NCI-H128 (cell line): ENCODE data around the gene TRIO.
A peak's percentile ranks its signal among the peaks of the same experiment; 100 is the strongest.

Experiments
- DNase-seq: peaks from one replicate; lab custom pipeline; 2025; ENCODE audit not compliant: unreplicated experiment; lab: John Stamatoyannopoulos, UW

TRIO gene

GRCh38 chr5:14495301-14495700 lies 352.2 kb downstream of the TRIO start:
- DNase-seq, result no peak

- no peak for DNase-seq
These were observed 354.2 kb downstream of the TRIO start for GRCh38 chr5:14497311-14497710.

DNA sequence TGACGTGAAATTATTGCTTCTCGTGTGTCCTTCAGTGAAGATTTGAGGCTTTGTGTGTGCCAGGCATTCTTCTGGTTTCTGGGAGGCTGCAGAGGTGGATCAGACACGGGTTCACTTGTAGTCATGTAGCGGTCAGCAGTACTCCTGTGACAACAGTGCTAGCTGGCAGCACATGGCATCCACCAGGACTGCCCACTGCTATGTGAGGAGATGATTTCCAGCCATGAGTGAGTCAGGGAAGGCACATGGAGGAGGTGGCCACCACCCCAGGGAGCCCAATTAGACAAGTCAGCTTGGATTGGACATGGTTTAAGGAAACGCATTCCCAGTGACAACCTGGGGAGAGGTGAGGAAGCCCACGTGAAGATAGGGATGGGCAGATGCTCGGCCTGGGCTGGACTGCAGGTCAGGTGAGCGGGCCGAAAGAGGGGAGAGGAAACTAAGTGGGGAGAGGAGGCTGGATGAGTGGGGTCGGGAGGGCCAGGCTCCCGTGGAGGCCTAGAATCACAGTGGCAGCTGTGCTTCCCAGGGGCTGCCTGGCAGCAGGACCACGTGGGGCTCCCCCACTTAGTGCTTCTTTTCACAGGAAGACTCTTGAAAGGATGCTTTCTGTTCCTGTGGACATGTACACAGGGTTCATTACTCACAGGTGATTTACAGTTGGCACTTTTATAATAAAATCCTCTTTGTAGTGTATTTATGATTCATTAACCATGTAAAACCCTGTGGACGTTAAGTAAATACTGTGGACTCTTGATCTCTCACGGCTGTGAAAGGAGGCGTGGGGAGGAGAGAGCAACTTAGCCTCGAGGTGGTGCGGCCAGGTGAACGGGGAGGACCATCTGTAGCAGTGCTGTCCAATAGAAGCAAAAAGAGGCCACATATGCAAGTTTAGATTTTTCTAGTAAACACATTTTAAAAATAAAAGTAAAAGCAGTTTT lies 358.5 kb downstream of the TRIO start:
- peak; percentile 39 for DNase-seq

- DNase-seq, result no peak
These were observed 359.1 kb downstream of the TRIO start for GRCh38 chr5:14502294-14502690.

DNA sequence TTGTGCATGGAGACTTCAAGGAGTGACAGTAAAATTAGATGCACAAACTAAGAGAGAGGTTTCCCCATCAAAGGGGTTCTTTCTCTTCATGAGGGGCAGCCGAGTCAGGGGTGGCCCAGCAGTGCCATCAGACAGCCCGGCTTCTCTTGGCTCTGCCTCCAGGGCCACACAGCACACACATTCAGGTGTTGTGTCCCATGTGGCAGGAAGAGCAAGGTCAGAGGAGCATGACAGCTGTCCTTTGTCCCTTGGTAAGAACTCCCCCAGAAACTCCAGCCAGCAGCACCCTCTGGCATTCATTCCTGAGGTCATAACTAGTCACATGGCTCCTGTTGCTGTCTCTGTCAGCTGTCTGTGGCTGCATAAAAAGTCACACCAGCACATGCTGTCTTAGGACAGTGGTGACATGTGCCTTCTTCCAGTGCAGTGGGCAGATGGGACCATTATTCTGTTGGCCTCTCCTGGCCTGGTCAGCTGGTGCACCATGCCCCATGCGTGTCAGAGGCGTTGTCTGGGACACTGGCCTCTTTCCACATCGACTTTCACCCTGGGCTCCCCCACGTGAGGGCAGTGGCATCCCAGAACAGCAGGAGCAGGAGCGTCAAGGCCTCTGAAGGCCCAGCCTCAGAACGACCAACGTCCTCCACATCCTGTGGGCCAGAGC lies 360.0 kb downstream of the TRIO start:
- no peak for DNase-seq

DNA sequence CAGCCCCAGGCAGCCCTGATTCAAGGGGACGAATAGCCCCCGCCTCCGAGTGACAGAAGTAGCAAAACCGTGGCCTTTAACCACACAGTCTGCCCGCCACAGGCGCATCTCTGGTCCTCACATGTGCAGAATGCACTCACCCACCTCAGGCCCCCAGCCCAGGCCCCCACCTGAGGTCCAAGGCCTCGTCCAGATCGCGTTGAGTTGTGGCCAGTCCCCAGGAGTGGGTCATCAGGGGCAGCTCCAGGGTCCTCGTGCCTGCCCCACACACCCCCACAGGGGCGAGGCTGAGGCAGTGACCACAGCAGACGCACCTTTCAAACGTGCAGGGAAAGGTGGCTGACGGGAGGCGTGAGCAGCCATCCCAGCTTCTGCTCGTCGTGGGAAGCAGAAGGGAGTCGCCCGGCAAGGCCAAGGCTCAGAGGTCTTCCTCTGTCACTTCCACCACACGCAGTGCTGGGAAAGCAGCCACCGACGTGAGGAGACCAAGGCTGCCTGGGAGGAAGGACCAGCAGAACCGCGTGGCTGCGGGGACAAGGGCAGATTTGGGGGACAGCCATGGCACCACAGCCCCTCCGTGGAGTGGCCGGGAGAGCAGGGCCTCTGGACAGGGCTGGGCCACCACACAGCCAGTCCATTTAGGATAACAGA lies 360.7 kb downstream of the TRIO start:
- DNase-seq, result no peak

- DNase-seq, result no peak
These were observed 361.2 kb downstream of the TRIO start for GRCh38 chr5:14504332-14504727.

DNA sequence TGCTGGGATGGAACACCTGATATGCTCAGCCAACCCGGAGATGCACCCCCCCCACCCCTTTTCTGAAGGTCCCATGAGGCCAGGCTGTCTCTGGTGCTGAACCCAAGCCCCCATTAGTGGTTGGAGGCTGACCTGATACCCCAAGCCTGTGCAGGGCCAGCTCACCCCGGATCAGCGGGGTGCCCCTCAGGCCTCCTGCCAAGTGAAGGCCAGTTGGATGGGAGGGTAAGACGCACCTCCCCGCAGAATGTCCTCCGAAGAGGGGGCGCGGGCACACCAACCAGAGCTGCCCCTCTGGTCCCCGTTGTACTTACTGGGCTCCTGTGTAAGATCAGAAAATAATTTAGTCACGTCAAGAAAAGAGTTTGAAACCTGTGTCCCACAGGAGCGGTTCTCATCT lies 361.7 kb downstream of the TRIO start:
- DNase-seq, result no peak

DNA sequence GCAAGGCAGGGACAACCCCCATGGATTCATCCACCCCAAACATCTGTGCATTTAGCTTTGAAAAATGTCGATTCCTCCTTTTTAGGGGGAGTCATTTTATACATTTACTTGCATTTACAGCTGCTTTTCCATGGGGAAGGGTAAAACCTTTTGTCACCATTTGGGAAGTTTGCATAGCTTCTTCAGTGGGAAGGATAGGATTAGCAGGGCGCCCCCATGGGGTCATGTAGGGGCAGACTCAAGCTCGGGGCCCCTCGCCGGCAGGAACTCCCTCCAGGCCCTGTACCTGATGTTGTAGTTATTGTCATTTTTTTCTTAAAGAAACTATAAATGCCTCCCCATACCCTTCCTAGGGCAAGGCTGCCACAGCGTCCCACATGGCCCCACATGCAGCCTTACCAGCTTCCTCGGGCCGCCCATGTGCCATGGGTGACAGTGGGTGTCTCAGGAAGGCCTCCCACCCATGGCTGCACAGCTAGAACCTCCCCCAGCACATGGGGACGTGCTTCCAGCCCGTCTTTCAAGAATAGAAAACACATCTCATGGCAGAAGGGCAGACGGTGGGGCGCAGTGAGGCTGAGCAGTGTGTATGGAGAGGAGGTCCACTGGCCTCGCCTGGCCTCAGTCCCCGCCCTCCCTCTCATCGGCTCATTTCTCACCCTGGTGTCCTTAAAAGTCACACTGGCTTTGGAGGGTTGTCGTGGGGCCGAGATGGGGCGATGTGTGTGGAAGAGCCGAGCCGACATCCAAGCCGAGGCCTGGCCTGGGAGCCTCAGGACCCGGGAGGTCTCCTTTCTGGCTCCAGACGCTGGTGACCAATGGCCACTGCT lies 362.4 kb downstream of the TRIO start:
- no peak for DNase-seq

GRCh38 chr5:14506140-14506538 lies 363.0 kb downstream of the TRIO start:
- DNase-seq, result no peak

DNA sequence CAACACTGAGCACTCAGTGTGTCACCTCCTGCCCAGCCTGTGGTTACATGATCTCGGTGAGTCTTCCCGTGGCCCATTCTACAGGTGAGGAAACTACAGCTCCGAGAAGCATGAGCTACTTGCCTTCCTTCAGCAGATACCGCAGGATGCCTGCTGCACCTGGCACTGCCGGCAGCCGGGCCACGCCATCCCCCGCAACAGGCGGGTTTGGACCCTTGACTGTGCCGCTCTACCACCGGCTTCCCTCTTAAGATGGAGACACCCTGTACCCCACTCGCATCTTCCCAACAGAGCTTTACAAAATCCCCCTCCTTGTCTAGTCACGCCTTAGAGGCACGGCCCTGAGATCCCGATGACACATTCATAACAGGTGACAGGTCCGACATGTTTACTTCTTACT lies 363.5 kb downstream of the TRIO start:
- DNase-seq, result no peak

GRCh38 chr5:14507156-14507941 lies 364.2 kb downstream of the TRIO start:
- DNase-seq, result no peak

GRCh38 chr5:14508046-14508445 lies 364.9 kb downstream of the TRIO start:
- DNase-seq, result no peak

DNA sequence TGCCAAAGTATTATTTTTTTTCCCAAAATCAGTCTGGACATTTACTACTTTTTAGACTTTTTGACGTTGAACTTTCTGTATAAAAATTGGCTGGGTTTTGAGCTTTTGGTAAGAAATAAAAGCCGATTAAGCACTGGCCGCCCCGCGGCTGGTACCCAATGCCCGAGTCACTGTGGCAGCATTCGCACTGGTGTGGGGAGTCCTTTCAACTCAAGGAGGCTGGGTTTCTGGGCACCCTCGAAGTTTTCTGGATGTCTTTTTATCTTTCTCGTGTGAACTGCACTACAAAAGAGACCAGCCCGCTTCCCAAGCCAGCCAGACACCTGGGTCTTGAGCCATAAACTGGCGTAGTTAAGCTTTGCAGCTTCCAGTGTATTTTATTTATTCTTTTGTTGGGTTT lies 366.4 kb downstream of the TRIO start:
- no peak for DNase-seq

DNA sequence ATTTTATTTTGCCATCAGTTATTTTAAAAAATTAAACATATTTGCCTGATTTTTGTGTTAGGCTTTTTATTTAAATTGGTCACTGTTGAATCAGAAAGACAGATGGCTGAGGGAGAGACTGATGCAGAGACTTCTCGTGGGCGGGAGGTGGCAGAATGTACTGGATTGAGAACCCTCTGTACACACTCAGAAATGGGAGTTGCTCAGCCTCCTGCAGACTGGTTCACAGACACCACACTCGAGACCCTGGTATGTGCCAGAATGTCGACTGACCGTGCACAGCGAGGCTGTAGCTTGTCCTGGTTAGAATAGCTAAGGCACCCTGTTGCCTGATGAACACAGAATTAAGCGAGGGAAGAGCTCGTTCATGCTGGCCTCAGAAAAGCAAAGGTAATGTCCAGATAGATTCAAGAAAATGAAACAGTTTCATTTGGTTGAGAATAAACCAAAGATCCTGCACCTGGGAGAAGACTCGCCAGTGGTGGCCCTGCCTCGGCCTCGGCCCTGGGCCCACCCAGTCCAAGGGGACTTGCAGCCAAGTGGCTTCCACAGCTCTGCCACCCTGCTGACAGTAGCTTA lies 367.1 kb downstream of the TRIO start:
- no peak for DNase-seq

- DNase-seq, result no peak
These were observed 367.7 kb downstream of the TRIO start for GRCh38 chr5:14510880-14511279.

DNA sequence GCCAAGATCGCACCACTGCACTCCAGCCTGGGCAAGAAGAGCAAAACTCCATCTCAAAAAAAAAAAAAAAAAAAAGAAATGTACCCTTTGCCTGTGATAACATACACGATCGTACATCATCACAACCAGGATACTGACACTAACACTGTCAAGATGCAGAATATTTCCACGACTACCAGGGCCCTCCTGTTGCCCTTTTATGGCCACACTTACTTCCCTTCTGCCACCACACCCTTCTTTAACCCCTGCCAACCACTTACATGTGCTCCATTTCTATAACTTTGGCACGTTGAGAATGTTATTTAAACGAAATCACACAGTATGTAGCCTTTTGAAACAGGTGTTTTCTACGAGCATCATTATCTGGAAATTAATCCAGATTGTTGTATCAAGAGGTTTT lies 369.4 kb downstream of the TRIO start:
- no peak for DNase-seq

GRCh38 chr5:14513266-14513665 lies 370.1 kb downstream of the TRIO start:
- DNase-seq, result no peak

DNA sequence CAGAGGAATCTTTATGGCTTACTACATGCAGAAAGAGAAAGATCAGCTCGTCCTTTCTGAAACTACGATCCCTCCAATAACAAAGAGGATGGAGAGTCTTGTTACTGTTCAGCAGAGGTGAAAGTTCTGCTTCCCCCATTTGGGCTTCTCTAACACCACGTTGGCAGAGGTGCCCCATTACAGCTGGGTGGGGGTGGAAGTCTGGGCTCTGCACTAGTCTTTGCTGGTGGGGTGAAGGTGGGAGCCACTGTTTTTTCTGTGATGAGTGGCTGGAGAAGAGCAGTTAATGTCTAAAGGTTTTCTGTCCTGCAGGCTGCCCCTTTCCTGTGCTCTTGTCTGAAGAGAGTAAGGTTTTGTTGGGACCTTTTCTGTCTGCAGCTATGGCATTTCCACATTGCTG lies 373.8 kb downstream of the TRIO start:
- DNase-seq, result no peak

DNA sequence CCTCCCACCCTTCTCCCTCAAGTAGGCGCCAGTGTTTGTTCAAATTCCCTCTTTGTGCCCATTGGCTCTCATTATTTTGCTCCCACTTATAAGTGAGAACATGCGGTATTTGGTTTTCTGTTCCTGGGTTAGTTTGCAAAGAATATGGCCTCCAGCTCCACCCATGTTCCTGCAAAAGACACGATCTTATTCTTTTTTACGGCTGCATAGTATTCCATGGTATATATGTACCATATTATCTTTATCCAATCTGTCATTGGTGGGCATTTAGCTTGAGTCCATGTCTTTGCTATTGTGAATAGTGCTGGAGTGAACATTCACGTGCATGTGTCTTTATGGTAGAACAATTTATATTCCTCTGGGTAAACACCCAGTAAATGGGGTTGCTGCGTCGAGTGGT lies 375.5 kb downstream of the TRIO start:
- DNase-seq, result no peak
